Keratinocyte (primary cell): ENCODE results near the gene PPP1R3D. TPM values are rescaled to one million over a fixed set of nuclear protein-coding genes. Genes with fewer than 3 reads are reported as not detected.
A peak's percentile ranks its signal among the peaks of the same experiment; 100 is the strongest.

Experiments used
- DNase-seq: peaks from one replicate; pipeline ENCODE4 v3.0.0-alpha.2; 2011; ENCODE audit warnings: low read depth, missing footprints, low spot score
- FAIRE-seq: peaks from 2 replicates; lab custom pipeline; 2011; peaks lifted over from hg19 to GRCh38; lab: Jason Lieb, UNC
- H2AFZ ChIP-seq: 2 replicates; pipeline ENCODE4 v1.6.0; 2012; ENCODE audit warnings: low read length, control low read depth, inconsistent platforms; ENCODE audit not compliant: control insufficient read depth
- H3K27ac ChIP-seq: 2 replicates; pipeline ENCODE4 v1.5.1; 2011; ENCODE audit warnings: low read length; ENCODE audit not compliant: control insufficient read depth, insufficient read depth
- H3K27me3 ChIP-seq: 3 replicates; pipeline ENCODE4 v1.6.0; 2011; ENCODE audit warnings: low read length; ENCODE audit not compliant: control insufficient read depth, insufficient read depth; ENCODE audit errors: extremely low read depth
- H3K36me3 ChIP-seq, 2 experiments: 2 replicates in 1 of 2; 3 replicates in 1 of 2; pipeline ENCODE4 v1.5.1; 2011; ENCODE audit warnings: low read length in 2 of 2, mild to moderate bottlenecking in 1 of 2; ENCODE audit not compliant: control insufficient read depth in 2 of 2, insufficient read depth in 2 of 2; ENCODE audit errors: extremely low read depth in 1 of 2
- H3K4me1 ChIP-seq: 3 replicates; pipeline ENCODE4 v1.5.1; 2011; ENCODE audit warnings: low read length; ENCODE audit not compliant: control insufficient read depth, insufficient read depth; ENCODE audit errors: extremely low read depth
- H3K4me2 ChIP-seq: 3 replicates; pipeline ENCODE4 v1.6.0; 2011; ENCODE audit warnings: low read depth, low read length; ENCODE audit not compliant: control insufficient read depth, insufficient read depth; ENCODE audit errors: extremely low read depth
- H3K4me3 ChIP-seq, 3 experiments: fragments of 200-600 bp in 1 of 3; sonication (generic) in 1 of 3; 2 replicates in 2 of 3; 3 replicates in 1 of 3; pipeline ENCODE4 v1.5.1; 2011 to 2016; ENCODE audit warnings: low read length in 3 of 3, mild to moderate bottlenecking in 3 of 3, control low read depth in 2 of 3, inconsistent platforms in 1 of 3, low read depth in 1 of 3, mixed read lengths in 1 of 3, mixed run types in 1 of 3, moderate library complexity in 1 of 3; ENCODE audit not compliant: control insufficient read depth in 2 of 3, insufficient read depth in 2 of 3; ENCODE audit errors: extremely low read depth in 1 of 3
- H3K79me2 ChIP-seq: 2 replicates; pipeline ENCODE4 v1.6.0; 2012; ENCODE audit warnings: low read length; ENCODE audit not compliant: control insufficient read depth, insufficient read depth
- H3K9ac ChIP-seq: 3 replicates; pipeline ENCODE4 v1.6.0; 2011; ENCODE audit warnings: low read length; ENCODE audit not compliant: control insufficient read depth, insufficient read depth; ENCODE audit errors: extremely low read depth
- H3K9me1 ChIP-seq: 3 replicates; pipeline ENCODE4 v1.6.0; 2011; ENCODE audit warnings: low read length; ENCODE audit not compliant: control insufficient read depth, insufficient read depth; ENCODE audit errors: extremely low read depth
- H3K9me3 ChIP-seq: 2 replicates; pipeline ENCODE4 v1.5.1; 2012; ENCODE audit warnings: low read depth, low read length; ENCODE audit not compliant: control insufficient read depth
- H4K20me1 ChIP-seq: 3 replicates; pipeline ENCODE4 v1.6.0; 2011; ENCODE audit warnings: low read length; ENCODE audit not compliant: control insufficient read depth, insufficient read depth; ENCODE audit errors: extremely low read depth
- CTCF ChIP-seq, 3 experiments: IDR thresholded peaks in 1 of 3; conservative IDR thresholded peaks in 1 of 3; optimal IDR thresholded peaks in 1 of 3; 2 replicates in 2 of 3; 3 replicates in 1 of 3; pipeline versions ENCODE3 to v1.5.1; 2011; ENCODE audit warnings: low read length in 3 of 3, mild to moderate bottlenecking in 3 of 3, moderate library complexity in 2 of 3, control low read depth in 1 of 3, inconsistent platforms in 1 of 3; ENCODE audit not compliant: insufficient read depth in 2 of 3; ENCODE audit errors: extremely low read depth in 1 of 3
- EZH2 ChIP-seq: IDR thresholded peaks from one replicate; pipeline ENCODE4 v1.6.1; 2012; ENCODE audit warnings: inconsistent platforms, mild to moderate bottlenecking, low read length, moderate library complexity
- dilution Hi-C: fragments of 300-500 bp; cut with MboI; formaldehyde crosslinking; loops from one replicate; pipeline ENCODE4 v1.7.0; 2020; ENCODE audit warnings: low sequenced_read_pairs; ENCODE audit not compliant: extremely low pct_ligation_motif_present
- polyA plus RNA-seq, 5 experiments: library from polyadenylated mRNA; depleted of rRNA in 3 of 5; stranded (reverse) in 3 of 5; stranded (forward) in 1 of 5; unstranded in 1 of 5; fragments of >200 nt; gene quantifications; 1 replicate in 1 of 5; 2 replicates in 3 of 5; 3 replicates in 1 of 5; pipeline versions ENCODE4 v1.2.1 to v1.2.3, GENCODE V29; 2011 to 2012; ENCODE audit warnings: missing spikeins in 2 of 5, low read depth in 1 of 5, low replicate concordance in 1 of 5

Gene PPP1R3D
- polyA plus RNA-seq, 1 donor (not counting 4 experiments of a cell fraction or from before 2014, with no cell fraction given) = 2.8 TPM

- no peak for TF ChIP-seq EZH2
- Histone ChIP-seq H3K9ac (peak within 1 kb of the TSS; percentile 26), H3K4me3 (peak within 1 kb of the TSS; percentile 54 to 68 (median 54)), H2AFZ (peak within 1 kb of the TSS; percentile 79), H3K4me2 (peak within 1 kb of the TSS; percentile 63), H3K9me1 (no peaks in the 10 kb centered on the region), H3K9me3 (no peaks in the 10 kb centered on the region), H3K4me1 (peaks cover 20% of the 10 kb centered on the region), H4K20me1 (no peaks in the 10 kb centered on the region), H3K27me3 (no peaks in the 10 kb centered on the region), H3K27ac (no peak within 1 kb of the TSS), H3K36me3 (no peaks in the 10 kb centered on the region), H3K79me2 (peaks cover 8% of the 10 kb centered on the region)
- no peak for FAIRE-seq
- dilution Hi-C loops = no loop called here
- no peak for DNase-seq
Observed at GRCh38 chr20:59933296-59933848, 6.7 kb downstream of the PPP1R3D start, which contains the start of gene SYCP2. TSS of gene SYCP2 (minus strand) at chr20:59933637. CDS start at chr20:59922413, 11,224 bp downstream.

GRCh38 chr20:59932616-59933295 lies 7.3 kb downstream of the PPP1R3D start:
- Histone ChIP-seq H3K27me3 (no peaks in the 10 kb centered on the region), H2AFZ (no peak overlapping the region), H3K9me1 (no peaks in the 10 kb centered on the region), H3K9ac (no peak overlapping the region), H3K9me3 (no peaks in the 10 kb centered on the region), H3K36me3 (no peaks in the 10 kb centered on the region), H3K79me2 (peaks cover 5% of the 10 kb centered on the region), H3K4me3 (no peak overlapping the region), H3K27ac (no peak overlapping the region), H3K4me1 (peaks cover 14% of the 10 kb centered on the region), H3K4me2 (no peak overlapping the region), H4K20me1 (no peaks in the 10 kb centered on the region)
- FAIRE-seq (no peak), DNase-seq (no peak)
- dilution Hi-C loops = no loop called here
- TF ChIP-seq CTCF (optimal IDR thresholded peaks at IDR 0.05 in 1 of 3, IDR thresholded peaks at IDR 0.05 in 1 of 3, conservative IDR thresholded peaks at IDR 0.05 in 1 of 3; ENCODE audit: extremely low read depth in 1 of 3, insufficient read depth in 2 of 3, low read length in 3 of 3) = no peak
- no peak for TF ChIP-seq EZH2
